Upper lobe of right lung (tissue), 1 donor: ENCODE data around the gene PIP5K1B. TPM values are rescaled to one million over a fixed set of nuclear protein-coding genes. Genes with fewer than 3 reads are reported as not detected.

Experiments used
- ATAC-seq: fragments of 200-7000 bp; cut with Tn5 transposase; one replicate; pipeline ENCODE4 v1.9.1; 2020; ENCODE audit warnings: mild to moderate bottlenecking, moderate library complexity
- DNase-seq: peaks from one replicate; pipeline ENCODE4 v3.0.0-alpha.2; 2020
- H3K27ac ChIP-seq: fragments of 200-600 bp; one replicate; pipeline ENCODE4 v1.8.0; 2022
- H3K27me3 ChIP-seq: fragments of 200-600 bp; one replicate; pipeline ENCODE4 v1.8.0; 2022; ENCODE audit warnings: mild to moderate bottlenecking
- H3K36me3 ChIP-seq: fragments of 200-600 bp; one replicate; pipeline ENCODE4 v1.8.0; 2022
- H3K4me1 ChIP-seq: fragments of 200-600 bp; one replicate; pipeline ENCODE4 v1.8.0; 2022
- H3K4me3 ChIP-seq: fragments of 200-600 bp; one replicate; pipeline ENCODE4 v1.8.0; 2022; ENCODE audit warnings: mild to moderate bottlenecking
- H3K9me3 ChIP-seq: fragments of 200-600 bp; one replicate; pipeline ENCODE4 v1.8.0; 2022
- intact Hi-C: fragments of 100-400 bp; cut with DNase I; formaldehyde crosslinking; loops from one replicate; pipeline ENCODE4 v1.11.0; 2022
- total RNA-seq: library from RNA; stranded (reverse); fragmentation: NEBNext Ultra II Directional; extraction: Animal tissue kit (Norgen Biotek cat#: 25700); gene quantifications from one replicate; pipeline ENCODE4 v1.2.1, GENCODE V29; 2021
- TF ChIP-seq, protein P1 (sequence below): fragments of 200-600 bp; IDR thresholded peaks from one replicate; pipeline ENCODE4 v1.8.0; 2022; ENCODE audit warnings: antibody characterized with exemption
- donor health status: DM: no; HTN: yes; CAD: no; lungs with severe emphysema.

Gene PIP5K1B
- total RNA-seq, 1 donor from 2014 or later, result 36.5 TPM

DNA sequence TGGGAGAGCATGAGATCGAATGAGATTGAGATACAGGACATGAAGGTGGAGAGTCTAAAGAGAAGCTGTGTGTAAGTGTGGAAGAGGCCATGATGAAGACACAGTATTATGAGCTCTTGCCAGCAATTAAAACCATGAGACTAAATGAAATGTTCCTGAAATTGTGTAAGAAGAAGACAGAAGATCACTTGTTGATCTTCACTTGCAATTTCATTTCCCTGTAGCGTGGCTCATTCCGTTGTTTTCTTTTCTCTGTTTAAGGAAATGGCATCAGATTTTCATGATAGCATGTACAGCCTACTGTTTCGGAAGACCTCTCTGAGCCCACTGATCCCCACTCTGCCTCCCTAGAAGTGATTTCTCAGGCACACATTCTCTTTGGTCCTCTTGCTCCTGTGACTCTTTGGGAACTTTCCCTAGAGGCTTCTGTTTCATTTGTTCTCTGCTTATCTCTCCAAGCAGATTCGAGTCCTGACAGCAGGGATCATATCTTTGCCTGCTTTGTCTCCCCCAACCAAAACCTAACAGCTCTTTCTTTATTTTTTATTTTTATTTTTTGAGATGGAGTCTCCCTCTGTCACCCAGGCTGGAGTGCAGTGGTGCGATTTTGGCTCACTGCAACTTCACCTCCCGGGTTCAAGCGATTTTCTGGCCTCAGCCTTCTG is 16.8 kb downstream of the PIP5K1B start:
- Histone ChIP-seq H3K9me3 (no peaks in the 10 kb centered on the region), H3K27me3 (no peaks in the 10 kb centered on the region), H3K4me3 (no peak overlapping the region), H3K4me1 (peaks cover 9% of the 10 kb centered on the region), H3K27ac (no peak overlapping the region), H3K36me3 (no peaks in the 10 kb centered on the region)
- TF ChIP-seq, protein P1, sequence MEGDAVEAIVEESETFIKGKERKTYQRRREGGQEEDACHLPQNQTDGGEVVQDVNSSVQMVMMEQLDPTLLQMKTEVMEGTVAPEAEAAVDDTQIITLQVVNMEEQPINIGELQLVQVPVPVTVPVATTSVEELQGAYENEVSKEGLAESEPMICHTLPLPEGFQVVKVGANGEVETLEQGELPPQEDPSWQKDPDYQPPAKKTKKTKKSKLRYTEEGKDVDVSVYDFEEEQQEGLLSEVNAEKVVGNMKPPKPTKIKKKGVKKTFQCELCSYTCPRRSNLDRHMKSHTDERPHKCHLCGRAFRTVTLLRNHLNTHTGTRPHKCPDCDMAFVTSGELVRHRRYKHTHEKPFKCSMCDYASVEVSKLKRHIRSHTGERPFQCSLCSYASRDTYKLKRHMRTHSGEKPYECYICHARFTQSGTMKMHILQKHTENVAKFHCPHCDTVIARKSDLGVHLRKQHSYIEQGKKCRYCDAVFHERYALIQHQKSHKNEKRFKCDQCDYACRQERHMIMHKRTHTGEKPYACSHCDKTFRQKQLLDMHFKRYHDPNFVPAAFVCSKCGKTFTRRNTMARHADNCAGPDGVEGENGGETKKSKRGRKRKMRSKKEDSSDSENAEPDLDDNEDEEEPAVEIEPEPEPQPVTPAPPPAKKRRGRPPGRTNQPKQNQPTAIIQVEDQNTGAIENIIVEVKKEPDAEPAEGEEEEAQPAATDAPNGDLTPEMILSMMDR, result no peak
- no peak for ATAC-seq
- no peak for DNase-seq
- intact Hi-C loops, result no loop called here

DNA sequence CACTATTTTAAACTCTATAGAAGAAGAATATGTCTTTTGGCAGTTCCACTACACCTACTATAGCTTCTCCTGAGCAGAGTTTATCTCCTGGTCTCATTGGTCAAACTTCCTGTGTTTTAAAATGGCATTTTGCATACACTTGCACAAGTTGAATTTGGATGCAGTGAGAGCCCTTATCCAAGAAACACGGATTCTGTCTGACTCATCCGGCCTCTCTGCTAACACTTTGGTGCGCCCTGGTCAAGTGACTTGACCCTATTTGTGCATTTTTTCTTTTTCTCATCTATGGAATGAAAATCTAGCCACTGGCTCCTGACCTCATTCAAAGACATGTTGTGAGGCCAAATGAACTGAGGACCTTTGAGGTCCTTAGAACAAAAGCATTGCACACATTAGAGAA is 20.0 kb downstream of the PIP5K1B start:
- no peaks in the 10 kb centered on the region for H3K9me3 ChIP-seq

DNA sequence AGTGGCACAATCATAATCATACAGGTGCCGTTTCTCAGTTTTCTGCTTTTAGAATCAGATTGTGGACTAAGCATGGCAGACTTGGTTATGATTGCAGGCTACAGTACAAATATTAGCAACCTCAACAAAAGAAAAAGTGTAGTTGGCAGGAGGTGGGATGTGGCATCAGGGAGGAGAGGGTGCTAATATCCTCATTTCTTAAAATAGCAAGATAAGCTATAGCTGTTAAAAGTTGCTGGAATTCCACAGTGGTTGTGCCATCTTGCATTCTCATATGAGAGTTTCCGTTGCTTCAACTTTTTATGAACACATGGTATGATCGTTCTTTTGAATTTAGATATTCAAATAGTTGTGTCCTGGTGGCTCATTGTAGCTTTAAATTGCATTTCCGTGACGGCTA is 21.4 kb downstream of the PIP5K1B start:
- H3K27ac ChIP-seq, result no peak overlapping the region
- ATAC-seq (no peak), DNase-seq (no peak)
- H3K4me3 ChIP-seq, result no peak overlapping the region
- intact Hi-C loops, result no loop called here
- H3K4me1 ChIP-seq, result no peaks in the 10 kb centered on the region
- no peaks in the 10 kb centered on the region for H3K36me3 ChIP-seq
- no peaks in the 10 kb centered on the region for H3K27me3 ChIP-seq
- no peaks in the 10 kb centered on the region for H3K9me3 ChIP-seq
- TF ChIP-seq, protein P1, result no peak

More for the DNA sequence above, 20.0 kb downstream of the PIP5K1B start:
- no peak for DNase-seq
- H3K4me1 ChIP-seq, result peaks cover 2% of the 10 kb centered on the region
- no peaks in the 10 kb centered on the region for H3K27me3 ChIP-seq
- H3K4me3 ChIP-seq, result no peak overlapping the region
- peak; percentile 65 for ATAC-seq
- intact Hi-C loops, result no loop called here
- H3K36me3 ChIP-seq, result no peaks in the 10 kb centered on the region
- TF ChIP-seq, protein P1, result no peak
- no peak overlapping the region for H3K27ac ChIP-seq

DNA sequence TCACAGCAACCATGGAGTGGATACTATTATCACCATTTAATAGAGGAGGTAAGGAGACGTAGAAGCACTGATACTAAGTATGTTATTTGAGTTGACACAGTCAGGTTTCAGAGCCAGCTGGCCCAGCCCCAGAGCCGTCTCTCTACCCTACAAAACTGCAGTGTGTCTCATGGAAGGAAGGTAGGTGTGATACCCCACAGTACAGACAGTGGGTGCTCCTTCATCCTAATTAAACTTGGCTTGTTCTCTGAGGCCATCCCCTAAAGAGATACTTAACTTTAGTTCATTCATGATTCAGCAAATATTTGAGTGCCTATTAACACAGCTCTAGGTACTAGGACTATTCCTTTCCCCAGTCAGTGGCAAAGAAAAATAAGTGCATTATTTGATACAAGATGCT is 22.6 kb downstream of the PIP5K1B start:
- Histone ChIP-seq H3K4me3 (no peak overlapping the region), H3K36me3 (no peaks in the 10 kb centered on the region), H3K27ac (no peak overlapping the region), H3K9me3 (no peaks in the 10 kb centered on the region), H3K4me1 (no peaks in the 10 kb centered on the region), H3K27me3 (no peaks in the 10 kb centered on the region)
- DNase-seq, result no peak
- intact Hi-C loops, result no loop called here
- ATAC-seq, result no peak
- TF ChIP-seq, protein P1, result no peak

DNA sequence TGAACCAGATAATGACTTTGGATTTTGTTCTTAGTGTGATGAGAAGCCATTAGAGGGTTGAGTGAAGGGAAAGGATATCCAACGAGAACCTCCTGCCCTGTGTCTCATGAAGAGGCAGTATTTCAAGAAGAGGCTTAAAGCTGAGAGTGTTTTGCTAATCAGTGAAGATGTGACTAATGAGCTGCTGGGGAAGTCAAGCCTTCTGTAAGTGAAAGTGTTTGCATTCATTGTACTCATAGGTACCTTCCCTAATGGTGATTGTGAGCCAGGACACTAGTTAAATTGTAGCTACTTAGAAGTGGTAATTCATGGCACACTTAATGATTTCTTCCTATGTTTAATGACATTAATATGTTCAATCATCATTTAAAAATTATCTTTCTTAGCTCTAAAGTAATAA is 23.7 kb downstream of the PIP5K1B start:
- Histone ChIP-seq H3K4me1 (no peaks in the 10 kb centered on the region), H3K4me3 (no peak overlapping the region), H3K27me3 (no peaks in the 10 kb centered on the region), H3K36me3 (no peaks in the 10 kb centered on the region), H3K27ac (no peak overlapping the region), H3K9me3 (no peaks in the 10 kb centered on the region)
- ATAC-seq, result no peak
- intact Hi-C loops, result no loop called here
- no peak for DNase-seq
- TF ChIP-seq, protein P1, result no peak
